ENCODE measurements around the gene BMP10.

BMP10 gene

GRCh38 chr2:68847751-68848150, 23.4 kb downstream of the BMP10 start:
- no peak for DNase-seq

GRCh38 chr2:68846091-68846490, 25.1 kb downstream of the BMP10 start:
- no peak for DNase-seq

GRCh38 chr2:68845043-68845442, 26.2 kb downstream of the BMP10 start:
- DNase-seq, result no peak

- DNase-seq, result peak; percentile 32
Observed at GRCh38 chr2:68839260-68839833, 31.9 kb downstream of the BMP10 start.

GRCh38 chr2:68838641-68839040, 32.6 kb downstream of the BMP10 start:
- DNase-seq, result no peak

- DNase-seq, result no peak
Observed at GRCh38 chr2:68837861-68838341, 33.3 kb downstream of the BMP10 start.

- peak; percentile 63 for DNase-seq
Observed at GRCh38 chr2:68837164-68837860, 33.9 kb downstream of the BMP10 start.

GRCh38 chr2:68835621-68836020, 35.6 kb downstream of the BMP10 start:
- peak; percentile 62 for DNase-seq

- DNase-seq, result peak; percentile 61
Observed at GRCh38 chr2:68834737-68835376, 36.3 kb downstream of the BMP10 start.

GRCh38 chr2:68833162-68833561, 38.0 kb downstream of the BMP10 start:
- DNase-seq, result no peak

- peak; percentile 90 for DNase-seq
Observed at GRCh38 chr2:68832233-68832869, 38.8 kb downstream of the BMP10 start.

GRCh38 chr2:68831686-68832232, 39.4 kb downstream of the BMP10 start:
- peak; percentile 52 for DNase-seq

GRCh38 chr2:68829749-68830148, 41.4 kb downstream of the BMP10 start:
- no peak for DNase-seq

- peak; percentile 99 for DNase-seq
Observed at GRCh38 chr2:68828887-68829708, 42.1 kb downstream of the BMP10 start.

- DNase-seq, result no peak
Observed at GRCh38 chr2:68827666-68828065, 43.5 kb downstream of the BMP10 start.

- no peak for DNase-seq
Observed at GRCh38 chr2:68825866-68826265, 45.3 kb downstream of the BMP10 start.

- DNase-seq, result no peak
Observed at GRCh38 chr2:68824831-68825230, 46.4 kb downstream of the BMP10 start.

- DNase-seq, result no peak
Observed at GRCh38 chr2:68822207-68822872, 48.9 kb downstream of the BMP10 start.

- no peak for DNase-seq
Observed at GRCh38 chr2:68819556-68819955, 51.6 kb downstream of the BMP10 start.

GRCh38 chr2:68817306-68817705, 53.9 kb downstream of the BMP10 start:
- no peak for DNase-seq

Measured in MV-4-11 (cell line).